ENCODE results near the gene NATD1.

DNA sequence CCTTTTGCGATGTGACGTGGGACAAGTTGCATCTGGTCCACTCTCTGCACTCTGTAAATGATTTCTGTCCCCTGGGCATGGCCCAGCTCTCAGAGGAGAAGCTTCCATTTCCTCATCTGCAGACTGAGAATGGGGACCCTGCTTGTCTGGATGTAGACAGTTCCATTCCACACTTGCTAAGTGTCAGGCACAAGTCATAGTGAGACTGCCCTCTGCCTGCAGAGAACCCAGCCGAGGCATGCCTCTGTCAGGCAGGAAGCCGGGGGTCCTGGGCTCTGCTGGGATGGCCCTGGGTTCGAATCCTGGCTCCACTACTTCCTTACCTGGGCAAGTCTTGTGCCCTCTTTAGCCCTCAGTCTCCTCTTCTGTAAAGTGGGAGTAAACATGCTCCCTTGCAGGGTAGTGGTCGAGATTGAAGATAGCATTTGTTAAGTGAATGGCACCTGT lies 35.4 kb upstream of the NATD1 start:
- TF ChIP-seq, protein P1, sequence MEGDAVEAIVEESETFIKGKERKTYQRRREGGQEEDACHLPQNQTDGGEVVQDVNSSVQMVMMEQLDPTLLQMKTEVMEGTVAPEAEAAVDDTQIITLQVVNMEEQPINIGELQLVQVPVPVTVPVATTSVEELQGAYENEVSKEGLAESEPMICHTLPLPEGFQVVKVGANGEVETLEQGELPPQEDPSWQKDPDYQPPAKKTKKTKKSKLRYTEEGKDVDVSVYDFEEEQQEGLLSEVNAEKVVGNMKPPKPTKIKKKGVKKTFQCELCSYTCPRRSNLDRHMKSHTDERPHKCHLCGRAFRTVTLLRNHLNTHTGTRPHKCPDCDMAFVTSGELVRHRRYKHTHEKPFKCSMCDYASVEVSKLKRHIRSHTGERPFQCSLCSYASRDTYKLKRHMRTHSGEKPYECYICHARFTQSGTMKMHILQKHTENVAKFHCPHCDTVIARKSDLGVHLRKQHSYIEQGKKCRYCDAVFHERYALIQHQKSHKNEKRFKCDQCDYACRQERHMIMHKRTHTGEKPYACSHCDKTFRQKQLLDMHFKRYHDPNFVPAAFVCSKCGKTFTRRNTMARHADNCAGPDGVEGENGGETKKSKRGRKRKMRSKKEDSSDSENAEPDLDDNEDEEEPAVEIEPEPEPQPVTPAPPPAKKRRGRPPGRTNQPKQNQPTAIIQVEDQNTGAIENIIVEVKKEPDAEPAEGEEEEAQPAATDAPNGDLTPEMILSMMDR (IDR thresholded peaks at IDR 0.05) = no peak
- no peak for TF ChIP-seq POLR2A (IDR thresholded peaks at IDR 0.05; ENCODE audit: low read depth)
